OCI-LY7 (cell line): ENCODE data around the gene CDC42BPG. TPM values are rescaled to one million over a fixed set of nuclear protein-coding genes. Genes with fewer than 3 reads are reported as not detected.

Source experiments
- BruUV-seq: library from RNA; stranded (reverse); fragments of 400-500 nt; replicated peaks from 2 replicates; lab custom pipeline; 2021; lab: Mats Ljungman, UMichigan
- CTCF ChIA-PET: fragments of 300-600 bp; sonication (Branson Sonifier 250); formaldehyde crosslinking; loops from one replicate; lab custom pipeline; 2022; ENCODE audit warnings: antibody characterized with exemption; ENCODE audit not compliant: unreplicated experiment; lab: Charles Lee
- POLR2A ChIA-PET: fragments of 300-600 bp; sonication (Branson Sonifier 250); formaldehyde crosslinking; loops from one replicate; lab custom pipeline; 2022; ENCODE audit warnings: antibody characterized with exemption; lab: Charles Lee
- DNase-seq: peaks from one replicate; pipeline ENCODE4 v3.0.0-alpha.2; 2015; ENCODE audit warnings: low spot score
- H2AFZ ChIP-seq: fragments of 200-600 bp; sonication (generic), shearing (Covaris generic); 2 replicates; pipeline ENCODE4 v1.6.1; 2014; ENCODE audit warnings: mild to moderate bottlenecking, antibody characterized with exemption, low read length, moderate library complexity
- H3K27ac ChIP-seq: fragments of 200-600 bp; sonication (generic); 2 replicates; pipeline ENCODE4 v1.5.1; 2014; ENCODE audit warnings: mixed run types, low read depth, mild to moderate bottlenecking, moderate library complexity, low read length, inconsistent platforms; ENCODE audit not compliant: poor library complexity, severe bottlenecking
- H3K36me3 ChIP-seq: fragments of 200-600 bp; sonication (generic); 2 replicates; pipeline ENCODE4 v1.6.1; 2014; ENCODE audit warnings: mild to moderate bottlenecking, antibody characterized with exemption, low read length, moderate library complexity, mixed read lengths; ENCODE audit not compliant: insufficient read depth
- H3K4me1 ChIP-seq: fragments of 200-600 bp; sonication (generic); 2 replicates; pipeline ENCODE4 v1.5.1; 2014; ENCODE audit warnings: mild to moderate bottlenecking, low read length; ENCODE audit not compliant: insufficient read depth, poor library complexity, severe bottlenecking
- H3K4me2 ChIP-seq: fragments of 200-600 bp; sonication (generic); 2 replicates; pipeline ENCODE4 v1.6.1; 2014; ENCODE audit warnings: mild to moderate bottlenecking, low read length
- H3K4me3 ChIP-seq: fragments of 200-600 bp; sonication (generic); 2 replicates; pipeline ENCODE4 v1.5.1; 2014; ENCODE audit warnings: mild to moderate bottlenecking, low read depth, low read length; ENCODE audit not compliant: poor library complexity, severe bottlenecking
- H3K79me2 ChIP-seq: fragments of 200-600 bp; sonication (generic); 2 replicates; pipeline ENCODE4 v1.6.1; 2016; ENCODE audit warnings: low read depth, mild to moderate bottlenecking, low read length, moderate library complexity, mixed read lengths; ENCODE audit not compliant: insufficient read depth
- H3K9me2 ChIP-seq: fragments of 200-600 bp; sonication (generic); 2 replicates; pipeline ENCODE4 v1.6.1; 2016; ENCODE audit warnings: mild to moderate bottlenecking, low read length, mixed read lengths; ENCODE audit not compliant: insufficient read depth
- H3K9me3 ChIP-seq: fragments of 200-600 bp; sonication (generic); 2 replicates; pipeline ENCODE4 v1.6.1; 2014; ENCODE audit warnings: mild to moderate bottlenecking, mixed run types, low read length, mixed read lengths
- H4K20me1 ChIP-seq: fragments of 200-600 bp; sonication (generic); 2 replicates; pipeline ENCODE4 v1.6.1; 2014; ENCODE audit warnings: mild to moderate bottlenecking, antibody characterized with exemption, low read length, moderate library complexity, mixed read lengths; ENCODE audit not compliant: insufficient read depth
- EZH2phosphoT487 ChIP-seq: fragments of 200-600 bp; sonication (generic); IDR thresholded peaks from 2 replicates; pipeline ENCODE4 v1.6.1; 2018; ENCODE audit warnings: low read depth, borderline replicate concordance, mild to moderate bottlenecking, mixed run types, antibody characterized with exemption, low read length, moderate library complexity, mixed read lengths
- intact Hi-C: fragments of 100-400 bp; cut with micrococcal nuclease; formaldehyde crosslinking; loops from one replicate; pipeline ENCODE4 v1.10.0; 2022; ENCODE audit not compliant: unreplicated experiment
- total RNA-seq, 2 experiments: library from RNA; depleted of rRNA in 1 of 2; stranded (reverse); fragments of >200 nt in 1 of 2; shearing (Covaris generic) in 1 of 2; gene quantifications; 2 replicates each; pipeline ENCODE4 v1.2.3, GENCODE V29; 2014 to 2022
- TF ChIP-seq, protein P1 (sequence below): fragments of 200-600 bp; sonication (generic); conservative IDR thresholded peaks from 2 replicates; pipeline ENCODE4 v1.5.1; 2014; ENCODE audit warnings: mild to moderate bottlenecking, antibody characterized with exemption, low read length, moderate library complexity, mixed read lengths

Gene CDC42BPG
- total RNA-seq, 2 experiments from 2014 or later = 3.5 to 4.9 TPM

DNA sequence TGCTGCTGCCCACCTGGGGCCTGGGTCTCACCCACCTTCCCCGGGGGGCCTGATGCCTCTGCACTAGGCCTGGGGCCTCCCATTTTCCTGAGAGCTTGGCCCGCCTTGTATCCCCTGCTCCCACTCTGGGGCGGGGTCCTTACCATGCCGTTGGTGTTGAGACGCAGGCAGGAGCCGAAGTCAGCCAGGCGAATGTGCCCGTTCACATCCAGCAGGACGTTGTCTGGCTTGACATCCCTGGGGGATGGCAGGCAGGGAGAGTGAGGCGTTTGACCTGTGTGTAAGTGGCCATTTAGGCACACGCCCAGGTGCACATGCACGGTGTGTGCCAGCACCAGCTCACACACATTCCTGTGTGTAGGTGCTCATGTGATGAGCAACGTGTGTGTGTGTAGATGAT lies 5.1 kb downstream of the CDC42BPG start:
- intact Hi-C loops = no loop called here
- POLR2A ChIA-PET = interaction anchor here (0.6 kb wide), 1 partner anchor 520 kb away, joined by 5 read pairs; no protein-coding TSS in a partner anchor
- DNase-seq = no peak
- H2AFZ ChIP-seq = no peak overlapping the region
- no peaks in the 10 kb centered on the region for H3K79me2 ChIP-seq
- H4K20me1 ChIP-seq = no peaks in the 10 kb centered on the region
- no peaks in the 10 kb centered on the region for H3K9me2 ChIP-seq
- CTCF ChIA-PET = interaction anchor here (0.6 kb wide), 1 partner anchor 598 kb away, joined by 4 read pairs; the partner anchor contains the start of gene FKBP2
- no peak overlapping the region for H3K4me2 ChIP-seq
- no peaks in the 10 kb centered on the region for H3K36me3 ChIP-seq
- no TSS peak for BruUV-seq
- TF ChIP-seq, protein P1, sequence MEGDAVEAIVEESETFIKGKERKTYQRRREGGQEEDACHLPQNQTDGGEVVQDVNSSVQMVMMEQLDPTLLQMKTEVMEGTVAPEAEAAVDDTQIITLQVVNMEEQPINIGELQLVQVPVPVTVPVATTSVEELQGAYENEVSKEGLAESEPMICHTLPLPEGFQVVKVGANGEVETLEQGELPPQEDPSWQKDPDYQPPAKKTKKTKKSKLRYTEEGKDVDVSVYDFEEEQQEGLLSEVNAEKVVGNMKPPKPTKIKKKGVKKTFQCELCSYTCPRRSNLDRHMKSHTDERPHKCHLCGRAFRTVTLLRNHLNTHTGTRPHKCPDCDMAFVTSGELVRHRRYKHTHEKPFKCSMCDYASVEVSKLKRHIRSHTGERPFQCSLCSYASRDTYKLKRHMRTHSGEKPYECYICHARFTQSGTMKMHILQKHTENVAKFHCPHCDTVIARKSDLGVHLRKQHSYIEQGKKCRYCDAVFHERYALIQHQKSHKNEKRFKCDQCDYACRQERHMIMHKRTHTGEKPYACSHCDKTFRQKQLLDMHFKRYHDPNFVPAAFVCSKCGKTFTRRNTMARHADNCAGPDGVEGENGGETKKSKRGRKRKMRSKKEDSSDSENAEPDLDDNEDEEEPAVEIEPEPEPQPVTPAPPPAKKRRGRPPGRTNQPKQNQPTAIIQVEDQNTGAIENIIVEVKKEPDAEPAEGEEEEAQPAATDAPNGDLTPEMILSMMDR = no peak
- TF ChIP-seq EZH2phosphoT487 = no peak
- H3K27ac ChIP-seq = no peak overlapping the region
- H3K9me3 ChIP-seq = no peaks in the 10 kb centered on the region
- no peak overlapping the region for H3K4me3 ChIP-seq
- H3K4me1 ChIP-seq = peaks cover 12% of the 10 kb centered on the region

DNA sequence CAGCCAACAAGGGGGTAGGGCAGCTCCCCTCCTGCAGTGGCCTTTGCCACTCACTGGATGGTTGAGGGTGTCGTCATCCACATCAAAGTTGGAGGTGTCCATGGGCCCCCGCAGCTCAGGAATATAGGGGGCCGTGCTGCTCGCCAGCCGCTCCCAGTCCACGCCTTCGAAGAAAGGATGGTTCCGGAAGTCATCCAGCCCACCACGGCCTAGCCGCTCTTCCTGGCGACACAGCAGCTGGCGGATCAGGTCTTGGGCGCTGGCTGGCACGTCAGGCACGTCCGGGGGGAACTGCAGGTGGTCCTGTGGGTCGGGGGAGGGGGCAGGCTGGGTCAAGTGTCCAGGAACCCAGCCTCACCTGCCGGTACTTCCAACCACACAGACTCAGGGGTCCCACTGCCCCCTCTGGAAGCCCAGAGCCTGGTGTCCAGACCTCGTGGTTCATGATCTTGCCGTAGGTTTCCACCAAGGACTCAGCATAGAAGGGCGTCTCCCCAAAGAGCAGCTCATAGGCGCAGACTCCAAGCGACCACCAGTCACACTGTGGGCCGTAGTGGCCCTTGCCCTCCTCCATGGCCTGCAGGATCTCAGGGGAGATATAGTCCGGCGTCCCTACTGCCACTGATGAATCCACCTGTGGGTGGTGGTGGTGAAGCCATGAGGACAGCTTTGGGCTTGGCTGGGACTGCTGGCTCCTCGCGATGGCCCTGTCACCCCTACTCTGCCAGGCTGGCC lies 5.7 kb downstream of the CDC42BPG start:
- no peaks in the 10 kb centered on the region for H3K36me3 ChIP-seq
- no peak overlapping the region for H3K4me2 ChIP-seq
- H3K79me2 ChIP-seq = no peaks in the 10 kb centered on the region
- POLR2A ChIA-PET = interaction anchor here (0.6 kb wide), 1 partner anchor 520 kb away, joined by 5 read pairs; no protein-coding TSS in a partner anchor
- H2AFZ ChIP-seq = no peak overlapping the region
- no peak overlapping the region for H3K27ac ChIP-seq
- H3K9me2 ChIP-seq = no peaks in the 10 kb centered on the region
- H3K9me3 ChIP-seq = no peaks in the 10 kb centered on the region
- no peak for DNase-seq
- no peak for TF ChIP-seq EZH2phosphoT487
- TF ChIP-seq, protein P1 = no peak
- no TSS peak for BruUV-seq
- CTCF ChIA-PET = interaction anchor here (0.6 kb wide), 1 partner anchor 598 kb away, joined by 4 read pairs; the partner anchor contains the start of gene FKBP2
- intact Hi-C loops = no loop called here
- peaks cover 8% of the 10 kb centered on the region for H3K4me1 ChIP-seq
- H3K4me3 ChIP-seq = no peak overlapping the region
- H4K20me1 ChIP-seq = no peaks in the 10 kb centered on the region

DNA sequence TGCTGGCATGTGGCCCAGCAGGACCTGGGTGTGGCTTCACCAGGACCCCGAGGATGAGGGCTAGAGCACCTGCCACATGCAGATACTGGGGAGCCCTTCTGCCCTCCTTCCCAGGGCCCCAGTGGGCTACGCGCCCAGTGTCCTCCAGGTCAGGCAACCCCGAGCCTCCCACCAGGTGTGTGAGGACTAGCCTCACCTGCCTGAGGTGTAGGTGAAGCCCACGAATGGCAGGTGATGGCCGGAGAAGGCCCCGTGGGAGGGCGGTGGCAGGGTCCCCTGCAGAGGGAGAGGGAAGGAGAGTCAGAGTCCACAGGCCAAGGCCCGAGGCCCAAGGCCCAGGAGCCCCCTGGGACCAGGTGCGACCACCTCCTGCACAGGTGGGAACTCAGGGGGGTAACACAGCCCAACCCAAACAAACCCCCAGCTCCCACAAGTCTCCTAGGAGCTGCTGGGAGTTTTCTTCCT lies 6.5 kb downstream of the CDC42BPG start:
- CTCF ChIA-PET = no interaction called here
- Histone ChIP-seq H3K4me2 (no peak overlapping the region), H4K20me1 (no peaks in the 10 kb centered on the region), H3K79me2 (no peaks in the 10 kb centered on the region), H3K9me2 (no peaks in the 10 kb centered on the region), H2AFZ (no peak overlapping the region), H3K27ac (no peak overlapping the region), H3K4me3 (no peak overlapping the region), H3K9me3 (no peaks in the 10 kb centered on the region), H3K4me1 (no peaks in the 10 kb centered on the region), H3K36me3 (no peaks in the 10 kb centered on the region)
- POLR2A ChIA-PET = no interaction called here
- DNase-seq = no peak
- no peak for TF ChIP-seq EZH2phosphoT487
- TF ChIP-seq, protein P1 = no peak
- intact Hi-C loops = no loop called here
- BruUV-seq = no TSS peak
